Keratinocyte (primary cell): Measurements from ENCODE around the gene LSG1. TPM values are rescaled to one million over a fixed set of nuclear protein-coding genes. Genes with fewer than 3 reads are reported as not detected.

Experiments
- DNase-seq: peaks from one replicate; pipeline ENCODE4 v3.0.0-alpha.2; 2011; ENCODE audit warnings: low read depth, missing footprints, low spot score
- FAIRE-seq: peaks from 2 replicates; lab custom pipeline; 2011; peaks lifted over from hg19 to GRCh38; lab: Jason Lieb, UNC
- H2AFZ ChIP-seq: 2 replicates; pipeline ENCODE4 v1.6.0; 2012; ENCODE audit warnings: low read length, control low read depth, inconsistent platforms; ENCODE audit not compliant: control insufficient read depth
- H3K27ac ChIP-seq: 2 replicates; pipeline ENCODE4 v1.5.1; 2011; ENCODE audit warnings: low read length; ENCODE audit not compliant: control insufficient read depth, insufficient read depth
- H3K27me3 ChIP-seq: 3 replicates; pipeline ENCODE4 v1.6.0; 2011; ENCODE audit warnings: low read length; ENCODE audit not compliant: control insufficient read depth, insufficient read depth; ENCODE audit errors: extremely low read depth
- H3K36me3 ChIP-seq, 2 experiments: 2 replicates in 1 of 2; 3 replicates in 1 of 2; pipeline ENCODE4 v1.5.1; 2011; ENCODE audit warnings: low read length in 2 of 2, mild to moderate bottlenecking in 1 of 2; ENCODE audit not compliant: control insufficient read depth in 2 of 2, insufficient read depth in 2 of 2; ENCODE audit errors: extremely low read depth in 1 of 2
- H3K4me1 ChIP-seq: 3 replicates; pipeline ENCODE4 v1.5.1; 2011; ENCODE audit warnings: low read length; ENCODE audit not compliant: control insufficient read depth, insufficient read depth; ENCODE audit errors: extremely low read depth
- H3K4me2 ChIP-seq: 3 replicates; pipeline ENCODE4 v1.6.0; 2011; ENCODE audit warnings: low read depth, low read length; ENCODE audit not compliant: control insufficient read depth, insufficient read depth; ENCODE audit errors: extremely low read depth
- H3K4me3 ChIP-seq, 3 experiments: fragments of 200-600 bp in 1 of 3; sonication (generic) in 1 of 3; 2 replicates in 2 of 3; 3 replicates in 1 of 3; pipeline ENCODE4 v1.5.1; 2011 to 2016; ENCODE audit warnings: low read length in 3 of 3, mild to moderate bottlenecking in 3 of 3, control low read depth in 2 of 3, inconsistent platforms in 1 of 3, low read depth in 1 of 3, mixed read lengths in 1 of 3, mixed run types in 1 of 3, moderate library complexity in 1 of 3; ENCODE audit not compliant: control insufficient read depth in 2 of 3, insufficient read depth in 2 of 3; ENCODE audit errors: extremely low read depth in 1 of 3
- H3K79me2 ChIP-seq: 2 replicates; pipeline ENCODE4 v1.6.0; 2012; ENCODE audit warnings: low read length; ENCODE audit not compliant: control insufficient read depth, insufficient read depth
- H3K9ac ChIP-seq: 3 replicates; pipeline ENCODE4 v1.6.0; 2011; ENCODE audit warnings: low read length; ENCODE audit not compliant: control insufficient read depth, insufficient read depth; ENCODE audit errors: extremely low read depth
- H3K9me1 ChIP-seq: 3 replicates; pipeline ENCODE4 v1.6.0; 2011; ENCODE audit warnings: low read length; ENCODE audit not compliant: control insufficient read depth, insufficient read depth; ENCODE audit errors: extremely low read depth
- H3K9me3 ChIP-seq: 2 replicates; pipeline ENCODE4 v1.5.1; 2012; ENCODE audit warnings: low read depth, low read length; ENCODE audit not compliant: control insufficient read depth
- H4K20me1 ChIP-seq: 3 replicates; pipeline ENCODE4 v1.6.0; 2011; ENCODE audit warnings: low read length; ENCODE audit not compliant: control insufficient read depth, insufficient read depth; ENCODE audit errors: extremely low read depth
- EZH2 ChIP-seq: IDR thresholded peaks from one replicate; pipeline ENCODE4 v1.6.1; 2012; ENCODE audit warnings: inconsistent platforms, mild to moderate bottlenecking, low read length, moderate library complexity
- dilution Hi-C: fragments of 300-500 bp; cut with MboI; formaldehyde crosslinking; loops from one replicate; pipeline ENCODE4 v1.7.0; 2020; ENCODE audit warnings: low sequenced_read_pairs; ENCODE audit not compliant: extremely low pct_ligation_motif_present
- polyA plus RNA-seq, 5 experiments: library from polyadenylated mRNA; depleted of rRNA in 3 of 5; stranded (reverse) in 3 of 5; stranded (forward) in 1 of 5; unstranded in 1 of 5; fragments of >200 nt; gene quantifications; 1 replicate in 1 of 5; 2 replicates in 3 of 5; 3 replicates in 1 of 5; pipeline versions ENCODE4 v1.2.1 to v1.2.3, GENCODE V29; 2011 to 2012; ENCODE audit warnings: missing spikeins in 2 of 5, low read depth in 1 of 5, low replicate concordance in 1 of 5
- TF ChIP-seq, protein P1 (sequence below), 3 experiments: IDR thresholded peaks in 1 of 3; conservative IDR thresholded peaks in 1 of 3; optimal IDR thresholded peaks in 1 of 3; 2 replicates in 2 of 3; 3 replicates in 1 of 3; pipeline versions ENCODE3 to v1.5.1; 2011; ENCODE audit warnings: low read length in 3 of 3, mild to moderate bottlenecking in 3 of 3, moderate library complexity in 2 of 3, control low read depth in 1 of 3, inconsistent platforms in 1 of 3; ENCODE audit not compliant: insufficient read depth in 2 of 3; ENCODE audit errors: extremely low read depth in 1 of 3

LSG1 gene
- polyA plus RNA-seq, 1 donor (not counting 4 experiments of a cell fraction or from before 2014, with no cell fraction given), result 40.7 TPM

GRCh38 chr3:194685718-194686413, 13.9 kb upstream of the LSG1 start, which contains the start of gene FAM43A:
Gene FAM43A, plus strand, starts transcription at chr3:194685883. Its CDS starts 944 bp downstream, at chr3:194686827.
- H2AFZ ChIP-seq, result peak within 1 kb of the TSS; percentile 70
- H3K79me2 ChIP-seq, result no peaks in the 10 kb centered on the region
- H3K36me3 ChIP-seq, result no peaks in the 10 kb centered on the region
- peak within 1 kb of the TSS; percentile 60 for H3K9ac ChIP-seq
- dilution Hi-C loops, result no loop called here
- H4K20me1 ChIP-seq, result no peaks in the 10 kb centered on the region
- peak within 1 kb of the TSS; percentile 55 to 75 (median 67) for H3K4me3 ChIP-seq
- H3K9me1 ChIP-seq, result no peaks in the 10 kb centered on the region
- H3K27me3 ChIP-seq, result peaks cover 16% of the 10 kb centered on the region
- no peaks in the 10 kb centered on the region for H3K9me3 ChIP-seq
- H3K4me1 ChIP-seq, result peaks cover 29% of the 10 kb centered on the region
- FAIRE-seq, result no peak
- H3K4me2 ChIP-seq, result peak within 1 kb of the TSS; percentile 97
- DNase-seq, result no peak
- TF ChIP-seq, protein P1, sequence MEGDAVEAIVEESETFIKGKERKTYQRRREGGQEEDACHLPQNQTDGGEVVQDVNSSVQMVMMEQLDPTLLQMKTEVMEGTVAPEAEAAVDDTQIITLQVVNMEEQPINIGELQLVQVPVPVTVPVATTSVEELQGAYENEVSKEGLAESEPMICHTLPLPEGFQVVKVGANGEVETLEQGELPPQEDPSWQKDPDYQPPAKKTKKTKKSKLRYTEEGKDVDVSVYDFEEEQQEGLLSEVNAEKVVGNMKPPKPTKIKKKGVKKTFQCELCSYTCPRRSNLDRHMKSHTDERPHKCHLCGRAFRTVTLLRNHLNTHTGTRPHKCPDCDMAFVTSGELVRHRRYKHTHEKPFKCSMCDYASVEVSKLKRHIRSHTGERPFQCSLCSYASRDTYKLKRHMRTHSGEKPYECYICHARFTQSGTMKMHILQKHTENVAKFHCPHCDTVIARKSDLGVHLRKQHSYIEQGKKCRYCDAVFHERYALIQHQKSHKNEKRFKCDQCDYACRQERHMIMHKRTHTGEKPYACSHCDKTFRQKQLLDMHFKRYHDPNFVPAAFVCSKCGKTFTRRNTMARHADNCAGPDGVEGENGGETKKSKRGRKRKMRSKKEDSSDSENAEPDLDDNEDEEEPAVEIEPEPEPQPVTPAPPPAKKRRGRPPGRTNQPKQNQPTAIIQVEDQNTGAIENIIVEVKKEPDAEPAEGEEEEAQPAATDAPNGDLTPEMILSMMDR (optimal IDR thresholded peaks at IDR 0.05 in 1 of 3, IDR thresholded peaks at IDR 0.05 in 1 of 3, conservative IDR thresholded peaks at IDR 0.05 in 1 of 3; ENCODE audit: extremely low read depth in 1 of 3, insufficient read depth in 2 of 3, low read length in 3 of 3), result peak in 1 of 3 experiments; percentile 45
- no peak for TF ChIP-seq EZH2
- H3K27ac ChIP-seq, result no peak within 1 kb of the TSS

DNA sequence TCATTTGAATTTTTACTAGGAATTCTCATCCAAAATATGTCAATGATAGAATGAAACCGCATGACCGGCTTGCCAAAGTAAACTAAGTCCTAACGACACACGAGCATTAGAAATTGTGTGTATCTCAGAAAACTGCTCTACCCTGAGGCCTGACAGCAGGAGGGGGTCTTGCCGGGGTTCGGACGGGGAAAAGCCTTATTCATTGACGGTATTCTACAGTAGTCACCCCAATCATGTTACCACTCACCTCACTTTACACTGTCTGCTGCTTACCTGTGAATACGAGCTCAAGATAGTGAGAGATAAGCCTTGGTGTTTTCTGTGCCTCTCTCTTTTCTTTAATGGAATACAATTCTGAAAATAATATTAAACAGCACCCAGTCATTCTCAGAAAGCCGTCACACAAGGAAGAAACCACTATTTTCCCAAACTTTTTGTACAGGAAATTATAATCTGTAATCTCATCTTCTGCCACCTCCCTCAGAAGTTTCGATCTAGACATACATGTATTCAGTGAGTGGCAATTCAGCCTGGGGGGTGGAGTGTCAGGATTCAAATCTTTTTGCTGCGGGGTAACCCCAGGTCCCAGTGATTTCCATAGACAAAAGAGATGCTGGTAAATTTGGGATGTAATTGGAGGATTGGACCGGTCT, 13.2 kb upstream of the LSG1 start:
- peaks cover 16% of the 10 kb centered on the region for H3K27me3 ChIP-seq
- H3K79me2 ChIP-seq, result no peaks in the 10 kb centered on the region
- peak overlapping the region; percentile 97 for H3K4me2 ChIP-seq
- H3K9me3 ChIP-seq, result no peaks in the 10 kb centered on the region
- H3K9me1 ChIP-seq, result no peaks in the 10 kb centered on the region
- H3K27ac ChIP-seq, result no peak overlapping the region
- peak overlapping the region; percentile 60 for H3K9ac ChIP-seq
- dilution Hi-C loops, result no loop called here
- FAIRE-seq (no peak), DNase-seq (no peak)
- H2AFZ ChIP-seq, result peak overlapping the region; percentile 36
- H3K4me1 ChIP-seq, result peaks cover 29% of the 10 kb centered on the region
- no peak for TF ChIP-seq EZH2
- TF ChIP-seq, protein P1 (optimal IDR thresholded peaks at IDR 0.05 in 1 of 3, IDR thresholded peaks at IDR 0.05 in 1 of 3, conservative IDR thresholded peaks at IDR 0.05 in 1 of 3; ENCODE audit: extremely low read depth in 1 of 3, insufficient read depth in 2 of 3, low read length in 3 of 3), result no peak
- no peaks in the 10 kb centered on the region for H4K20me1 ChIP-seq
- peak overlapping the region in 2 of 3 experiments; percentile 67 to 75 for H3K4me3 ChIP-seq
- H3K36me3 ChIP-seq, result no peaks in the 10 kb centered on the region
